OCI-LY7 (cell line): ENCODE data around the gene MYLK4. TPM values are rescaled to one million over a fixed set of nuclear protein-coding genes. Genes with fewer than 3 reads are reported as not detected.
A peak's percentile ranks its signal among the peaks of the same experiment; 100 is the strongest.

Experiments used
- BruUV-seq: library from RNA; stranded (reverse); fragments of 400-500 nt; replicated peaks from 2 replicates; lab custom pipeline; 2021; lab: Mats Ljungman, UMichigan
- CTCF ChIA-PET: fragments of 300-600 bp; sonication (Branson Sonifier 250); formaldehyde crosslinking; loops from one replicate; lab custom pipeline; 2022; ENCODE audit warnings: antibody characterized with exemption; ENCODE audit not compliant: unreplicated experiment; lab: Charles Lee
- POLR2A ChIA-PET: fragments of 300-600 bp; sonication (Branson Sonifier 250); formaldehyde crosslinking; loops from one replicate; lab custom pipeline; 2022; ENCODE audit warnings: antibody characterized with exemption; lab: Charles Lee
- DNase-seq: peaks from one replicate; pipeline ENCODE4 v3.0.0-alpha.2; 2015; ENCODE audit warnings: low spot score
- H2AFZ ChIP-seq: fragments of 200-600 bp; sonication (generic), shearing (Covaris generic); 2 replicates; pipeline ENCODE4 v1.6.1; 2014; ENCODE audit warnings: mild to moderate bottlenecking, antibody characterized with exemption, low read length, moderate library complexity
- H3K27ac ChIP-seq: fragments of 200-600 bp; sonication (generic); 2 replicates; pipeline ENCODE4 v1.5.1; 2014; ENCODE audit warnings: mixed run types, low read depth, mild to moderate bottlenecking, moderate library complexity, low read length, inconsistent platforms; ENCODE audit not compliant: poor library complexity, severe bottlenecking
- H3K36me3 ChIP-seq: fragments of 200-600 bp; sonication (generic); 2 replicates; pipeline ENCODE4 v1.6.1; 2014; ENCODE audit warnings: mild to moderate bottlenecking, antibody characterized with exemption, low read length, moderate library complexity, mixed read lengths; ENCODE audit not compliant: insufficient read depth
- H3K4me1 ChIP-seq: fragments of 200-600 bp; sonication (generic); 2 replicates; pipeline ENCODE4 v1.5.1; 2014; ENCODE audit warnings: mild to moderate bottlenecking, low read length; ENCODE audit not compliant: insufficient read depth, poor library complexity, severe bottlenecking
- H3K4me2 ChIP-seq: fragments of 200-600 bp; sonication (generic); 2 replicates; pipeline ENCODE4 v1.6.1; 2014; ENCODE audit warnings: mild to moderate bottlenecking, low read length
- H3K4me3 ChIP-seq: fragments of 200-600 bp; sonication (generic); 2 replicates; pipeline ENCODE4 v1.5.1; 2014; ENCODE audit warnings: mild to moderate bottlenecking, low read depth, low read length; ENCODE audit not compliant: poor library complexity, severe bottlenecking
- H3K79me2 ChIP-seq: fragments of 200-600 bp; sonication (generic); 2 replicates; pipeline ENCODE4 v1.6.1; 2016; ENCODE audit warnings: low read depth, mild to moderate bottlenecking, low read length, moderate library complexity, mixed read lengths; ENCODE audit not compliant: insufficient read depth
- H3K9me2 ChIP-seq: fragments of 200-600 bp; sonication (generic); 2 replicates; pipeline ENCODE4 v1.6.1; 2016; ENCODE audit warnings: mild to moderate bottlenecking, low read length, mixed read lengths; ENCODE audit not compliant: insufficient read depth
- H3K9me3 ChIP-seq: fragments of 200-600 bp; sonication (generic); 2 replicates; pipeline ENCODE4 v1.6.1; 2014; ENCODE audit warnings: mild to moderate bottlenecking, mixed run types, low read length, mixed read lengths
- H4K20me1 ChIP-seq: fragments of 200-600 bp; sonication (generic); 2 replicates; pipeline ENCODE4 v1.6.1; 2014; ENCODE audit warnings: mild to moderate bottlenecking, antibody characterized with exemption, low read length, moderate library complexity, mixed read lengths; ENCODE audit not compliant: insufficient read depth
- CTCF ChIP-seq: fragments of 200-600 bp; sonication (generic); conservative IDR thresholded peaks from 2 replicates; pipeline ENCODE4 v1.5.1; 2014; ENCODE audit warnings: mild to moderate bottlenecking, antibody characterized with exemption, low read length, moderate library complexity, mixed read lengths
- EZH2phosphoT487 ChIP-seq: fragments of 200-600 bp; sonication (generic); IDR thresholded peaks from 2 replicates; pipeline ENCODE4 v1.6.1; 2018; ENCODE audit warnings: low read depth, borderline replicate concordance, mild to moderate bottlenecking, mixed run types, antibody characterized with exemption, low read length, moderate library complexity, mixed read lengths
- intact Hi-C: fragments of 100-400 bp; cut with micrococcal nuclease; formaldehyde crosslinking; loops from one replicate; pipeline ENCODE4 v1.10.0; 2022; ENCODE audit not compliant: unreplicated experiment
- total RNA-seq, 2 experiments: library from RNA; depleted of rRNA in 1 of 2; stranded (reverse); fragments of >200 nt in 1 of 2; shearing (Covaris generic) in 1 of 2; gene quantifications; 2 replicates each; pipeline ENCODE4 v1.2.3, GENCODE V29; 2014 to 2022

MYLK4 gene
- total RNA-seq, 2 experiments from 2014 or later = 0.16 to 0.36 TPM

DNA sequence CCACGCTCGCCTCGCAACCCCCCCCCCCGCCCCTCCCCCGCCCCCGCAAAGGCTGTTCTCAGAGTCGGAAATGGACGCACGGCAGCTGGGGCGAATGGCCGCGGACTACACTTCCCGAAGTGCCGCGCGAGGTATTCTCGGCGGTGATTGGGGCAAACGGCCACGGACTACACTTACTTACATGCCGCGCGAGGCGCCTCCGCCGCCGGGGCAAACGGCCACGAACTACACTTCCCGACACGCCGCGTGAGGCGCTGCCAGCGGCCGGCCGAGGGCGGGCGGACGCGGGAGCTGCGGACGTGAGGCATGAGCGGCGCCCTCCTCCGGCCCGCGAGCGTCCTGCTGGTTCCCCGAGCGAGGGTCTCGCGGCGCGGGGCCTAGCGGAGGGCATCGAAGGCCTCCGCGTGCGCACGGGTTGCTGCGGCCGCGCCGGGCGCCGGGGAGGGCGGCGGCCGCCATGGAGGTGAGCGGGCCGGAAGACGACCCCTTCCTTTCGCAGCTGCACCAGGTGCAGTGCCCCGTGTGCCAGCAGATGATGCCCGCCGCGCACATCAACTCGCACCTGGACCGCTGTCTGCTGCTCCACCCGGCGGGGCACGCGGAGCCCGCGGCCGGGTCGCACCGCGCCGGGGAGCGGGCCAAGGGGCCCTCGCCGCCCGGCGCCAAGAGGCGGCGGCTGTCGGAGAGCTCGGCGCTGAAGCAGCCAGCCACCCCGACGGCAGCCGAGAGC is 14.6 kb upstream of the MYLK4 start, which contains the start of gene WRNIP1:
Gene WRNIP1, plus strand, starts transcription at position 228 of the 730 bp plus-strand sequence. Its CDS starts 230 bp downstream, at position 458.
- ChIA-PET POLR2A (interaction anchor here (0.9 to 1.1 kb wide), 2 partner anchors 172 to 236 kb away, joined by 3 to 6 read pairs; no protein-coding TSS in a partner anchor), CTCF (no interaction called here)
- H3K27ac ChIP-seq = peak within 1 kb of the TSS; percentile 73
- intact Hi-C loops = loop anchor here (2.0 to 10.0 kb wide), 6 partner anchors 77 to 1372 kb away; partner anchors contain the start of genes ECI2 and RIPK1
- H3K4me3 ChIP-seq = peak within 1 kb of the TSS; percentile 91
- H3K9me3 ChIP-seq = no peaks in the 10 kb centered on the region
- DNase-seq = peak; percentile 99
- H3K9me2 ChIP-seq = no peaks in the 10 kb centered on the region
- peaks cover 23% of the 10 kb centered on the region for H4K20me1 ChIP-seq
- H2AFZ ChIP-seq = peak within 1 kb of the TSS; percentile 96
- TF ChIP-seq CTCF (peak; percentile 70), EZH2phosphoT487 (no peak)
- BruUV-seq = no TSS peak
- peaks cover 26% of the 10 kb centered on the region for H3K4me1 ChIP-seq
- peak within 1 kb of the TSS; percentile 92 for H3K4me2 ChIP-seq
- H3K36me3 ChIP-seq = peaks cover 25% of the 10 kb centered on the region
- H3K79me2 ChIP-seq = peaks cover 46% of the 10 kb centered on the region

DNA sequence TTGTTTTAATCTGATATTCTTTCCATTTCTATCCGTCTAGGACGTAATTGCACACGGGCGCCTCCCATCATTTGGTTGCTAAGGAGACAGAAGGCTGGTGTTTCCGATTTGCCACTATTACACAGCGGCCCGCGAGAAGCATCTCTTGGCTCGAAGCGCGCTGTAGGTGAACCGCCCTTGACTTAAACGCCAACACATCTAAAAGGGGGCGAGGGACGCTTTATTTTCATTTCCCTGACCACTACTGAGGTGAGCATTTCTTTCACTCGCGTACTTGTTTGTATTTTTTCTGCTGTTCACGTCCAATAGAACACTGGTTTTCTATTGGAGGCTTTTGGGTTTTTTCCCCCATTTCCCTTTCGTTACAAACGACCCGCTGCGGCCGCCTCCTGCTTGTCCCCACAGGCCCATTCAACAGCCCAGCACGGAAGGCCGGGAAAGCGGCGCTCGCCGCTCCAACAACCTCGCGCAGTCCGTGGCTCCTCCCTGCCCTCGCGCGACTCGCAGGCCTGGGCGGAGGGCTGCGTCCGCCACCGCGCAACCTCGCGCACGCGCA is 14.0 kb upstream of the MYLK4 start:
- H2AFZ ChIP-seq = peak overlapping the region; percentile 96
- peaks cover 1% of the 10 kb centered on the region; the same call in 1 of the 2 replicates for H3K9me3 ChIP-seq
- H3K4me1 ChIP-seq = peaks cover 26% of the 10 kb centered on the region
- peak; percentile 53 for DNase-seq
- TF ChIP-seq EZH2phosphoT487 = no peak
- no peak for TF ChIP-seq CTCF
- H4K20me1 ChIP-seq = peaks cover 22% of the 10 kb centered on the region
- H3K4me2 ChIP-seq = peak overlapping the region; percentile 80
- peak overlapping the region; percentile 57 for H3K27ac ChIP-seq
- CTCF ChIA-PET = no interaction called here
- POLR2A ChIA-PET = interaction anchor here (0.9 kb wide), 1 partner anchor 236 kb away, joined by 3 read pairs; no protein-coding TSS in a partner anchor
- no peaks in the 10 kb centered on the region for H3K9me2 ChIP-seq
- H3K79me2 ChIP-seq = peaks cover 40% of the 10 kb centered on the region
- BruUV-seq = TSS peak; percentile 95
- intact Hi-C loops = loop anchor here (2.0 to 10.0 kb wide), 6 partner anchors 78 to 1373 kb away; partner anchors contain the start of genes ECI2 and RIPK1
- peaks cover 19% of the 10 kb centered on the region for H3K36me3 ChIP-seq
- peak overlapping the region; percentile 66 for H3K4me3 ChIP-seq
